ENCODE results near the gene TMEM198. TPM values are rescaled to one million over a fixed set of nuclear protein-coding genes. Genes with fewer than 3 reads are reported as not detected.

TMEM198 gene
- total RNA-seq, 1 donor: 1.1 TPM

DNA sequence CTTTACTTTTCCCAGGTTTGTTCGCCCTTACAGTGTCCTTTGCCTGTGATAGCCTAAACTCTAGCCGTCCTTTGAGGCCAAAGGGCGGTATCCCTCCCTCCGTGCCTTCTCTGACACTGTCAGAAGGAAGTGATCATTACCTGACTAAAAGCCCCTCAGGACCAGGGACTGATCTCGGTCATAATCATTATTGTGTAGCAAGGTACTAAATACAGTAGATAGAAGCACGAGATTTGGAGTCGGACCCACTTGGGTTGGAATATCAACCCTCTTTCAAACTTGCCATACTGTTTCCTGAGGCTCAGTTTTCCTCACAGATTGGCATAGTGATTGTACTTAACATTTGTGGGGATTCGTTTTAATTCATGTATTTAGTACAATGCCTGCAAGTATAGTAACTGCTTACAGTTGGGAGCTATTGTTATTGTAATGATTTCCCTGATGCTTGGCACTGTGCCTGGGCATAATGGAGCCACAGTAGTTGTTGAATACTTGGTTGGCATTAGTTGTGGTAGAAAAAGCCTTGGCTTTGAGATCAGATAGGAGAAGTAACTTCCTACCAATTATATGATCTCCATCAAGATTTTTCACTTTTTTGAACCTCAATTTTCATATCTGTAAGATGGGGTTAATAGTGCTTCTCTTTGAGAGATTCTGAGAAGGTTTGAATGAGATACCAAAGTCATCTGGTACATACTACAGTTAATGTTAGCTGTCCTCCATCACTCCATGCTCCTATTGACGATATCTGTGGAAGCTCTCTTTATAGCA lies 54.7 kb downstream of the TMEM198 start:
- Histone ChIP-seq H3K79me2 (ENCODE audit: insufficient read depth, low read length) (peaks cover 8% of the 10 kb centered on the region), H3K27me3 (ENCODE audit: insufficient read depth, low read length) (no peaks in the 10 kb centered on the region), H2AFZ (ENCODE audit: low read length) (peak overlapping the region; percentile 98), H3K4me1 (ENCODE audit: insufficient read depth, low read length) (peaks cover 18% of the 10 kb centered on the region), H4K20me1 (ENCODE audit: insufficient read depth, low read length) (no peaks in the 10 kb centered on the region), H3K27ac (ENCODE audit: low read depth, low read length) (peak overlapping the region; percentile 91), H3K4me2 (ENCODE audit: insufficient read depth, low read length) (peak overlapping the region; percentile 99), H3K9me3 (ENCODE audit: low read depth, low read length) (no peaks in the 10 kb centered on the region), H3K4me3 (ENCODE audit: insufficient read depth, low read length) (peak overlapping the region; percentile 89), H3K36me3 (ENCODE audit: insufficient read depth, low read length) (peaks cover 11% of the 10 kb centered on the region)
- no peak for DNase-seq (ENCODE audit: insufficient read length, low spot score, missing footprints)
- no peak for TF ChIP-seq CTCF (IDR thresholded peaks at IDR 0.05; ENCODE audit: extremely low read depth, low read depth, low read length)

Small RNA genes within 50 kb of the gene (small RNA-seq; reads per million reads assigned to genes)
- gene MIR3132 (not detected), gene RN7SKP213 (not detected)

Other genes with a start within 250 kb of the TMEM198 start
- gene PTPRN, start 234.6 kb upstream of the TMEM198 start, total RNA-seq: under 0.01 and 1.2 TPM in 2 replicates
- gene RESP18, start 211.3 kb upstream of the TMEM198 start, total RNA-seq: not detected in 2 replicates
- 60.7 and 67.3 TPM in 2 replicates for gene DNPEP, start 156.1 kb upstream of the TMEM198 start, total RNA-seq
- 0.72 and 1.2 TPM in 2 replicates for gene DES, start 125.7 kb upstream of the TMEM198 start, total RNA-seq
- gene SPEG, start 109.2 kb upstream of the TMEM198 start, total RNA-seq: 24.2 and 26.4 TPM in 2 replicates
- gene GMPPA, start 45.1 kb upstream of the TMEM198 start, total RNA-seq: 46.0 and 46.3 TPM in 2 replicates
- gene ASIC4, start 29.5 kb upstream of the TMEM198 start, total RNA-seq: under 0.01 TPM in 1 of 2 replicates, not detected in the other
- gene CHPF, start 219 bp upstream of the TMEM198 start, total RNA-seq: 192 and 221 TPM in 2 replicates
- 60.4 and 65.9 TPM in 2 replicates for gene OBSL1, start 27.5 kb downstream of the TMEM198 start, total RNA-seq
- under 0.01 and 0.29 TPM in 2 replicates for gene INHA, start 28.3 kb downstream of the TMEM198 start, total RNA-seq
- 19.4 and 22.1 TPM in 2 replicates for gene STK11IP, start 53.8 kb downstream of the TMEM198 start, total RNA-seq
- gene SLC4A3, start 83.6 kb downstream of the TMEM198 start, total RNA-seq: 2.5 and 3.8 TPM in 2 replicates